OCI-LY7 (cell line): ENCODE measurements around the gene RASGRP2.

Experiments
- EZH2phosphoT487 ChIP-seq: fragments of 200-600 bp; sonication (generic); IDR thresholded peaks from 2 replicates; pipeline ENCODE4 v1.6.1; 2018; ENCODE audit warnings: low read depth, borderline replicate concordance, mild to moderate bottlenecking, mixed run types, antibody characterized with exemption, low read length, moderate library complexity, mixed read lengths
- TF ChIP-seq, protein P1 (sequence below): fragments of 200-600 bp; sonication (generic); conservative IDR thresholded peaks from 2 replicates; pipeline ENCODE4 v1.5.1; 2014; ENCODE audit warnings: mild to moderate bottlenecking, antibody characterized with exemption, low read length, moderate library complexity, mixed read lengths

DNA sequence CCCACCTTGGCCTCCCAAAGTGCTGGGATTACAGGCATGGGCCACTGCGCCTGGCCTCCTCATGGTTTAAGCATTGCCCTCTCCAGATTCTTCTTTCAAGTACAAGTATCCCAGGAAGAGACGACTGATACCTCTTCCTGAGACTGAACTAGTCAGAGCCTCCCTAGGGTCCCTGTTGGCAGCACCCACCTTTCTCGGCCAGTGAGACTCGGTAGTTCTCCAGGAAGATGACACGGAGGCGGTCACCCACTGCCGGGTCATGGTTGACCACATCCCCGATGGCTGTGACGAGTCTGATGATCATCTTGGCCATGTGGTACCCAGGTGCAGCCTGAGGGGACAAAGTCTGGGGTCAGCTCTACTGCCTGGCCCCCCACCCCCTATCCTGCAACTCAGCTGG lies 7.2 kb upstream of the RASGRP2 start:
- TF ChIP-seq, protein P1, sequence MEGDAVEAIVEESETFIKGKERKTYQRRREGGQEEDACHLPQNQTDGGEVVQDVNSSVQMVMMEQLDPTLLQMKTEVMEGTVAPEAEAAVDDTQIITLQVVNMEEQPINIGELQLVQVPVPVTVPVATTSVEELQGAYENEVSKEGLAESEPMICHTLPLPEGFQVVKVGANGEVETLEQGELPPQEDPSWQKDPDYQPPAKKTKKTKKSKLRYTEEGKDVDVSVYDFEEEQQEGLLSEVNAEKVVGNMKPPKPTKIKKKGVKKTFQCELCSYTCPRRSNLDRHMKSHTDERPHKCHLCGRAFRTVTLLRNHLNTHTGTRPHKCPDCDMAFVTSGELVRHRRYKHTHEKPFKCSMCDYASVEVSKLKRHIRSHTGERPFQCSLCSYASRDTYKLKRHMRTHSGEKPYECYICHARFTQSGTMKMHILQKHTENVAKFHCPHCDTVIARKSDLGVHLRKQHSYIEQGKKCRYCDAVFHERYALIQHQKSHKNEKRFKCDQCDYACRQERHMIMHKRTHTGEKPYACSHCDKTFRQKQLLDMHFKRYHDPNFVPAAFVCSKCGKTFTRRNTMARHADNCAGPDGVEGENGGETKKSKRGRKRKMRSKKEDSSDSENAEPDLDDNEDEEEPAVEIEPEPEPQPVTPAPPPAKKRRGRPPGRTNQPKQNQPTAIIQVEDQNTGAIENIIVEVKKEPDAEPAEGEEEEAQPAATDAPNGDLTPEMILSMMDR = no peak; the same call in 1 of the 2 replicates
- no peak for TF ChIP-seq EZH2phosphoT487
